Stimulated activated CD4-positive, alpha-beta T cell treated with anti-CD3 and anti-CD28 coated beads, Interleukin-1b, Interleukin-23, amount 100 ng/mL, for 24 hours (primary cell): ENCODE results near the gene RAPGEF2.
"Not testable (repeated sequence)": the region's sequence is repeated elsewhere in the genome, so short reads cannot be mapped to it uniquely, and the experiment has no call there.

Experiments used
- DNase-seq, 4 experiments: peaks; one replicate each; pipeline ENCODE4 v3.0.0-alpha.2; 2020; ENCODE audit warnings: low read depth in 4 of 4, low spot score in 1 of 4

RAPGEF2 gene

DNA sequence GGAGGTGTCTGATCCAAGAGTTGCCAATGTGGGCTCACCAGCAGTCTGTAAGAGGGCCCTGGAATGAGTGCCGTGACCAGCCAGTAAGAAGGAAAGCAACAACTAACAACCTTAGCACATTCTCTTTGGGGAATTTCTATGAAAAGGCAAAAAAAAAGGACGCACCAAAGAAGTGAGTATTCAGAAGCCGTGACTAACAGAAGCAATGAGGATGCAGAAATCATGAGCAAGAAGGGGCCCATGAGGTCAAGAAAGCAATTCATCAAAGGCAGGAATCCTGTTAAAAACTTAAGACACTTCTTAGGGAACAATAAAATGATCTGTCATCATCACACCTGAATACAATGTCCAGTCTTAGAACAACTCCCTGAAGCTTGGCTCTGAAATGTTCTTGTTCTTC lies 260.5 kb downstream of the RAPGEF2 start:
- no peak for DNase-seq

GRCh38 chr4:159366966-159367780 lies 264.3 kb downstream of the RAPGEF2 start:
- DNase-seq: no peak

GRCh38 chr4:159367781-159368080 lies 264.9 kb downstream of the RAPGEF2 start:
- no peak for DNase-seq

GRCh38 chr4:159368320-159368719 lies 265.4 kb downstream of the RAPGEF2 start:
- no peak for DNase-seq

DNA sequence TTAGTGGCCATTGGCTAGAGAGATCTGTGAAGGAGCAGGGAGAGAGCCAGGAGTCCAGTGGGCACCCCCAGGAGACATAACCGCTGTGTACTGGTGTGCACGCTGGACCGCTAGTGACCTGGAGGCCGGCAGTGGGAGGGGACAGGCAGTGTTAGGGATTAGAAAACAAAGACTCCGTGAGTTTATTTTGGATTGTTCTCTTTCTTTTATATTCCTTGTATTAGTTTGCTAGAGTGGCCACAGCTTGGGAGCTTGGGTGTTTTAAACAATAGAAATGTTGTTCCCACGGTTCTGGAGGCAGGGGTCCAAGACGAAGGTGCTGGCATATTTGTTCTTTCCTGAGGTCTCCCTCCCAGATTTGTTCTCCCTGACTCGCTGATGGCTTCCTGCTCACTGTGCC lies 266.4 kb downstream of the RAPGEF2 start:
- DNase-seq: no peak

GRCh38 chr4:159370286-159370685 lies 267.4 kb downstream of the RAPGEF2 start:
- no peak for DNase-seq

- no peak for DNase-seq
Measured at GRCh38 chr4:159374749-159375530, 272.1 kb downstream of the RAPGEF2 start.

GRCh38 chr4:159376289-159376688 lies 273.4 kb downstream of the RAPGEF2 start:
- no peak for DNase-seq

DNA sequence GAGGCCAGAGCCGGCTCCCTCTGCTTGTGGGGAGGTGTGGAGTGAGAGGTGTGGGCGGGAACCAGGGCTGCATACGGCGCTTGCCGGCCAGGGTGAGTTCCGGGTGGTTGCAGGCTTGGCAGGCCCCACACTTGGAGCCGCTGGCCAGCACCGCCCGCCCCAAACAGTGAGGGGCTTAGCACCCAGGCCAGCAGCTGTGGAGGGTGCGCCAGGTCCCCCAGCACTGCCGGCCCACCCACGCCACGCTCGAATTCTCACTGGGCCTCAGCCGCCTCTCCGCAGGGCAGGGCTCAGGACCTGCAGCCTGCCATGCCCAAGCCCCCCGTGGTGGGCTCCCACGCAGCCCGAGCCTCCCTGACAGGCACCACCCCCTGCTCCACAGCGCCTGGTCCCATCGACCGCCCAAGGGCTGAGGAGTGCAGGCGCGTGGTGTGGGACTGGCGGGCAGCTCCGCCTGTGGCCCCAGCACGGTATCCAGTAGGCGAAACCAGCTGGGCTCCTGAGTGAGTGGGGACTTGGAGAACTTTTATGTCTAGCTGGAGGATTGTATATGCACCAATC lies 275.3 kb downstream of the RAPGEF2 start:
- no peak for DNase-seq

DNA sequence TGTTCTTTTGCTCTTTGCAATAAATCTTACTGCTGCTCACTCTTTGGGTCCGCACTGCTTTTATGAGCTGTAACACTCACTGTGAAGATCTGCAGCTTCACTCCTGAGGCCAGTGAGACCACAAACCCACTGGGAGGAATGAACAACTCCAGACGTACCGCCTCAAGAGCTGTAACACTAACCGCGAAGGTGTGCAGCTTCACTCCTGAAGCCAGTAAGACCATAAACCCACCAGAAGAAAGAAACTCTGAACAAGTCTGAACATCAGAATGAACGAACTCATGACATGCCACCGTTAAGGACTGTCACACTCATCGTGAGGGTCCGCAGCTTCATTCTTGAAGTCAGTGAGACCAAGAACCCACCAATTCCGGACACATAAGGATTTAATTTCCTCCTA lies 276.2 kb downstream of the RAPGEF2 start:
- not testable (repeated sequence) for DNase-seq

DNA sequence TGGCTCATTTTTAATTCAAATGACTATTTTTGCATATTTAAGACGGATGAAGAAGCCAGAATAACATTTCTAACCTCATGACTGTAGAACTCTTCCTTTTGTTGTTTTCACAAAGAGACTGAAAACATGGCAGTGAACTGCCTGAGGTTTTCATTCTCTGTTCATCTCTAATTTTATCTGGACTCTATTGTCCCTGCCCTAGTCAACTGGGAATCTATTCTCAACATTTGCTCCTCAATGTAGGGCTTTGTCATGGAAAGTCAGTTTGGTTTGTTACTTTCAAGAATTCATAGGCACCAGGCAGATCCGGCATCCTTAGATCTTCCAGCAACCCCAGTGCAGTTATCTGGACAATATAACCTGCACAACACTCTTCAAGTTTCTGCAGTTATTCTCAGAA lies 277.0 kb downstream of the RAPGEF2 start:
- no peak for DNase-seq

GRCh38 chr4:159382856-159383561 lies 280.1 kb downstream of the RAPGEF2 start:
- no peak for DNase-seq

DNA sequence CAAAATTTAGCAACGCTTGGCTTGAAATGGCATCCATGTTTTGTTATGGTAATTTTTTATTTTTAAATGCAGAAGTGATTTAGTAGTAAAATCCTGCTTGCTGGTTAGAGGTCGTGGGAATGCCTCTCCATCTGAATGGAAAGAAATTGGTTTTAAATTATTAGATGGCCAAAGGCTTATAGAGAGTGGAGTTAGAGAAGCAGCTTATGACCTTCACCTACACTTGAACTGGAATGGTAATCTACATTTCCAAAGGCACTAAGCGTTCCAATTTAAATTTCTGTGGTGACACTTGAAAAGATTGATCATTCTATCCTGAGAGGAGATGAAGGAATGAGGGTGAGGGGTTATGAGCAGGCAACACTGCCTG lies 280.7 kb downstream of the RAPGEF2 start:
- DNase-seq: no peak

DNA sequence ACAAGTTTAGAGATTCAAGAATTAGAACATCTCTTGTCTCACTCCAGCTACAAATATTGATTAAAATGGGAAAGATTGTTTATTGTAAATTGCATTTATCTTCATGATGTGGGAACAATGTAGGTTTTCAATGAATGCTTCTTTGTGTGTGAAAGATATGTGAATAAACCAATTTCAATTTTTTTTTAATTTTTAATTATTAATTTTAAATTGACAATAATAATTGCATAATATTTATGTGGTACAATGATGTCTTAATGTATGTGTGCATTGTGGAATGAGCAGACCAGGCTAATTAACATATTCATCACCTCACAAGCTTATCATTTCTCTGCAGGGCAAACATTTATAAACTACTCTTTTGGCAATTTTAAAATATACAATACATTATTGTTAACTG lies 281.1 kb downstream of the RAPGEF2 start:
- no peak for DNase-seq

DNA sequence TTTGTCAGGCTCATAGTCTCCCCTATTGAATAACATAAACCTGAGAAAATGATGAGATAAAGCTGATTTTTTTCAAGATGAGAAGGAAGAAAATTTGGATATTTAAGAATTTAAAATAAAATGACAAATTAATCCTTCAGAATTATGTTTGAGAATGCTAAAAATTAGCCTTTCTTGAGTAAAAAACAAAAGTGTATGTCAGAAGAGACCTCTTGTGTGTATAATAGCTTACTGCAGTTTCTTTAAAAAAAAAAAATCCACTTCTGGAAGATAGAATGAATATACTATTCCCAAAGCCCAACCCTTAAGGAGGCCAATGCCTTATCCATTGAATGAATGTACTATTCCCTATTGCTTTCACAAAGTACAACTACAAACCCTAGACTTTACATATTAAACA lies 281.8 kb downstream of the RAPGEF2 start:
- DNase-seq: no peak

DNA sequence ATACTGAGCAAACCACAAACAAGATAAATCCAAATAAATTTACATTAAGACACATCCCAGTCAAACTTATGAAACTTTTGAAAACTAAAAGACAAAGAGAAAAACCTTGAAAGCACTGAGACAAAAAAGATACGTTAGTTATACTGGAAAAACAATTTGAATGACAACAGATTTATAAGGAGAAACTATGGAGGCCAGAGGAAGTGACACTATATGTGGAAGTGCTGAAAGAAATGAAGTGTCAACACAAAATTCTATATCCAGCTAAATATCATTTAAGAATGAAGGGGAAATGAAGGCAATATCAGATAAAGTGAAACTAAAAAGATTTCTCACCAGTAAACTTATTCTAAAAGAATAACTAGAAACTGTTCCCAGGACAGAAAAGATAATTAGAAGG lies 283.7 kb downstream of the RAPGEF2 start:
- no peak for DNase-seq

DNA sequence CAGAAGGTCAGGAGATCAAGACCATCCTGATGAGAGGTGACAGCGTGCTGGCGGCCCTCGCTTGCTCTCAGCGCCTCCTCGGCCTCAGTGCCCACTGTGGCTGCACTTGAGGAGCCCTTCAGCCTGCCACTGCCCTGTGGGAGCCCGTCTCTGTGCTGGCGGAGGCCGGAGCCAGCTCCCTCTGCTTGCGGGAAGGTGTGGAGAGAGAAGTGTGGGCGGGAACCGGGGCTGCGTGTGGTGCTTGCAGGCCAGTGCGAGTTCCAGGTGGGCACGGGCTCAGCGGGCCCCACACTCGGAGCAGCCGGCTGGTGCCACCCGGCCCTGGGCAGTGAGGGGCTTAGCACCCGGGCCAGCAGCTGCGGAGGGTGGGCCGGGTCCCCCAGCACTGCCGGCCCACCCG lies 286.9 kb downstream of the RAPGEF2 start:
- no peak for DNase-seq

DNA sequence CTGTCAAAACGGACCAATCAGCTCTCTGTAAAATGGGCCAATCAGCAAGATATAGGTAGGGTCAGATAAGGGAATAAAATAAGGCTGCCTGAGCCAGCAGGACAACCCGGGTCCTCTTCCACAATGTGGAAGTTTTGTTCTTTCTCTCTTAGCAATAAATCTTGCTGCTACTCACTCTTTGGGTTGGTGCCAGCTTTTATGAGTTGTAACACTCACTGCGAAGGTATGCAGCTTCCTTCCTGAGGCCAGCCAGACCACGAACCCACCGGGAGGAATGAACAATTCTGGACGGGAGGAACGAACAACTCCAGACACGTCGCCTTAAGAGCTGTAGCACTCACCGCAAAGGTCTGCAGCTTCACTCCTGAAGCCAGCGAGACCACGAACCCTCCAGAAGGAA lies 287.8 kb downstream of the RAPGEF2 start:
- no peak for DNase-seq

- no peak for DNase-seq
Measured at GRCh38 chr4:159395693-159396092, 292.8 kb downstream of the RAPGEF2 start.

DNA sequence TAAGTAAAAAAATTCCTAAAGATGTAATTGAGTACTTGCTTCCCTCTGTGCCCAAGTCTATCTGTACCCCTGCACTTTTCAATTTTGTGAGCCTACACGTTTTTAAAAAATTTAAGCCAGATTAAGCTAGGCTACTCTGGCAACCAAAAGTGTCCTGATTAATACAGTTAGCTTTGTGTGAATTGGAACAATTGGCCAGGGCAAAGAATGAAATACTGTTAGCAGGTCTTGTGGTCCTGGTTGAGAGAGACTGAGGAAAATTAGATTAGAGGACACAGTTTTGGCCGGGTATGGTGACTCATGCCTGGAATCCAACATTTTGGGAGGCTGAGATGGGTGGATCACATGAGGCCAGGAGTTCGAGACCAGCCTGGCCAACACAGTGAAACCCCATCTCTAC lies 293.3 kb downstream of the RAPGEF2 start:
- no peak for DNase-seq

- DNase-seq: no peak
Measured at GRCh38 chr4:159398236-159398638, 295.4 kb downstream of the RAPGEF2 start.
